NCI-H345 (cell line): ENCODE results near the gene OR51D1.

ENCODE experiments used
- DNase-seq: peaks from one replicate; lab custom pipeline; 2025; lab: John Stamatoyannopoulos, UW

OR51D1 gene

DNA sequence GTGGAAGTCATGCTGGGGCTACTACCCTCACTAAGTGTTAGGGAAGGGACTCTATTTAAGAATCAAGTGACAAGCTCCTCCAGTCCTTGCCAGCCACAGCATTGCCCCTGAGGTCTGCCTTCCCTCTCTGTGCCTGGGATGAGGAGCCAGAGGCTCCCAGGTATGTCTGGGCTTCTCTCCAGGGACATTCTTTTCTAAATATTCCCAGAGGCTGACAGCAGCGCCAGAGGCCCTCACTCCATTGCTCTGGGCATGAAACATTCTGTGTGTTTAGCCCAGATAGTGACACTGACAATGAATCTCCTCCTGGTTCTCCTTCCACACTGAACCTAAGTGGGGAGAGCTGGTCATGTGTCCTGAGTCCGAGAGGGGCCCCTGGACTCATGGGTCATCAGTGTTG lies 8.7 kb downstream of the OR51D1 start:
- DNase-seq: no peak

DNA sequence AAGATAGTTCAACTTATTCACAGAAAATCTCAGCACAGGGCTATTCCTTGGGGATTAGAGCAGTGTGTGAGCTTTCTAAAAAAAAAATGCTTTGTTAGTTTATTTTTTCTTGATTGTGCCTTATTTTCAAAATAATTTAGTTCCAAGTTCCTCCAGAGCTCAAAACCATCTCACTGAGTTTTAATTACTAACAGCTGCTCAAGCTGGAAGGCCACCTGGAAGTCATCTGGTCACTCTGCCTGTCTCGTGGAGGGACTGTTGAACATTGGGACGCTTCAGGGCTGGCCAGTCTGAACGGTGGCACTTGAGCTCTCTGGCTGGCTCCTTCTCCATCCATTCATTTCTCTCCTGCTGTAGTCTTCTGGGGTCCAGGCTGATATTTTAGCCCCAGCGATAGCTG lies 10.5 kb downstream of the OR51D1 start:
- no peak for DNase-seq

DNA sequence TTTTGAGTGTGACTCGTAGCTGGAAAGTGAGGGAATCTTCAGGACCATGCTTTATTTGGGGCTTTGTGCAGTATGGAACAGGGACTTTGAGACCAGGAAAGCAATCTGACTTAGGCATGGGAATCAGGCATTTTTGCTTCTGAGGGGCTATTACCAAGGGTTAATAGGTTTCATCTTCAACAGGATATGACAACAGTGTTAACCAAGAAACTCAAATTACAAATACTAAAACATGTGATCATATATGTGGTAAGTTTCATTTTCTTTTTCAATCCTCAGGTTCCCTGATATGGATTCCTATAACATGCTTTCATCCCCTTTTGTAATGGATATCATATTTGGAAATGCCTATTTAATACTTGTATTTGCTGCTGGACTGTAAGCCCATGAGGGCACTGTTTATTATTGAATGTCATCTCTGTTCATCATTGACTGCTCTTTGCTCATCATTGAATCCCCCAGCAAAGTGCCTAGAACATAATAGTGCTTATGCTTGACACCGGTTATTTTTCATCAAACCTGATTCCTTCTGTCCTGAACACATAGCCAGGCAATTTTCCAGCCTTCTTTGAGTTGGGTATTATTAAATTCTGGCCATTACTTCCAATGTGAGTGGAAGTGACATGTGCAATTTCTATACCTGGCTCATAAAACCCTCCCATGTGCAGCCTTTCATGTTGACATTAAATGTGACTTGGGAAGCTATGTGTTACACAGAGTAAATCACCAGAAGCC lies 17.5 kb downstream of the OR51D1 start:
- no peak for DNase-seq

DNA sequence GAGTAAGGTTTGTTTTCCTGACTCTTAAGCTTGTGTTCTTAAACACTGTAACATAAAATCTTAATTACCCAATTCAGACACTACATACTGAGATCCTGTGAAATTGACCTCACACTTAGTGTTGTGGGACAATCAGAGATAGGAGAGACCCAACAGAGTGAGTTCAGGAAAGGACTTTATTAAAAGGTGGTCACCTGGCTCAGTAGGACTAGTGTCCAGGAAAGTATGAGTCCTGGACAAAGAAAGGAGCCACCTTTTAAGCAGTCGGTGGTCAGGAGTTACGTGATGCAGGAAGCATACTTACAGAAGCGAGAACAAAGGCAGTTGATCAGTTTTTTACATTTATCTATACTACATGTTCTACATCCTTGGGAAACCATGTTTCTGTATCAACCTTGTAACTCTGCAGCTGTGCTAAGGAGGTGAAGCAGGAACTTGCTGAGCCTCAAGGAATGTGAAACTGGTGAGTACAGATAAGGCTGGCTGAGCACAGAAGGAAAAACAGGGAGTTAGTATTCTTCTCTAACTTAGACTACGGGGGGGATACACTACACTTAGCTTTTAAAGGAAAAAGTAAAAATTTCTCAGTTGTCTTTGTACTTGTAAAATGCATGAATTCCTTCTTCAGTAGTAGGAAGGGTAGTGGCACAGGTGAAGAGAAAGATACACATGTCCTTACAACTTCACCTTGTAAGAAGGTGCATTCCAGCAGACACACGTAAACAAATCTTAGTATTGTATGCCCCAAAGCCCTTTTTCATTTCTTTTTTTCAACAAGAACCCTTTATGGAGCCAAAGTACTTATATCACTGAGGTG lies 21.6 kb downstream of the OR51D1 start:
- DNase-seq: no peak

DNA sequence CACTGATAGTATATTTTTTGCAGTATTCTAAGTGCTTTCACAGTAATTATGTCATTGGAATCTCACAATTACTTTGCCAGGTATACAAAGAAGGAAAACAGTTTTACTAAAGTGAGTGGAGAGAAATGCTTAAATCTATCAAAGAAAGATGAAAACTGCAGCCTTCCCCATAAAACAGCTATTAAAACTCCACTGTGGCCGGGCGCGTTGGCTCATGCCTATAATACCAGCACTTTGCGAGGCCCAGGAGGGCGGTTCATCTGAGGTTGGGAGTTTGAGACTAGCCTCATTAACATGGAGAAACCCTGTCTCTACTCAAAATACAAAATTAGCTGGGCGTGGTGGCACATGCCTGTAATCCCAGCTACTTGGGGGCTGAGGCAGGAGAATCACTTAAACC lies 25.6 kb downstream of the OR51D1 start:
- no peak for DNase-seq

DNA sequence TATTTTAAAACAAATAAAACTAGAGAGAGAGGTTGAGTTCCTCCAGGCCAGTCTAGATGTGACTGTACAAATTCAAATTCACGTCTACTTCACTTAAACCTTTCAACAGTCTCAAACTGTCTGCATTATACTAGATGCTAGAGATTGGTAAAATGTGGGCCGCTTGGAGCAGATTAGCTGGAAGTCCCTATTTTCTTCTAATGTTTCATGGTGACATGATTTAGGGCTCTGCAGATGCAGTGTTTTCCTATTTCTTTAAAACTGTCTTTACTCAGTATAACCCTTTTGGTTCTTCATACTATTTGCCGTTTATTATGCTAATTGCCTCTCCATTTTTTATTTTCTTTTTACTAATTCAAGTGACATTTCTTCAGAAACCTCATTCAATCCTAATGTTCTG lies 26.9 kb downstream of the OR51D1 start:
- no peak for DNase-seq

DNA sequence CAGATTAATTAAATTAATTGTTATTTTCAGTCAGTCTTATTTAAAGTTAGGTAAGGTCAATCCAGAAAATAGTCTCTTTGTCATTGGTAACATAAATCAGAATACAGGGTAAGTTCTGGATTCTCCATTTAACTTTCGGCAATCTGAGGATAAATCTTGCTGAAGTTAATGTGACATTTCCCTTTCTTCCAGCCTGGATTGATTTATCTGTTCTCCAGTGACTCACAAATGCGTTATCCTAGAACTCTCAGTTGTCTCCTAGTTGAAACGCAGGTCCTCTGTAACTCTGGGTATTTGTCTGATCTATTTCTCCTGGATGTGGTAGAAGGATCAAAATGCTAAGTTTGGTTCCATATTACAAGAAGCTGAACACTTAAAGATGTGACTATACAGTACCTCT lies 27.5 kb downstream of the OR51D1 start:
- DNase-seq: no peak

DNA sequence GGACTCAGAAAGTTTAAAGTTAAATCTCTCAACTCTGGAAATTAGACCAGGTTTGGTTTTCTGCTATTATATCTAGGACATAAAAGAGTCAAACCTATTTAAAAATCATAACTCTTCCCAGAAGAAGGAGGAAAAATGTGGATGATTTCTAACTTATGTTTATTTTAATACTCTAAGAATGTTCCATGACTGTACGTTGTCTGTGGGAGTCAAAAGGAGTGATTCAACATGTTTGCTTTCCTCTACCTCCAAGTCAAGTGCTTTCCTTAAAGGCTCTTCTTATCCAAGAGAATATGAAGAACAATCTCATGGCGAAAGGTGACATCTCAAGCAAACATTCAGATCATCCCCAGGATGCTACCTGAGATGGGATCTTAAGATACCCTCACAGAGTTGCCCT lies 28.1 kb downstream of the OR51D1 start:
- DNase-seq: no peak

DNA sequence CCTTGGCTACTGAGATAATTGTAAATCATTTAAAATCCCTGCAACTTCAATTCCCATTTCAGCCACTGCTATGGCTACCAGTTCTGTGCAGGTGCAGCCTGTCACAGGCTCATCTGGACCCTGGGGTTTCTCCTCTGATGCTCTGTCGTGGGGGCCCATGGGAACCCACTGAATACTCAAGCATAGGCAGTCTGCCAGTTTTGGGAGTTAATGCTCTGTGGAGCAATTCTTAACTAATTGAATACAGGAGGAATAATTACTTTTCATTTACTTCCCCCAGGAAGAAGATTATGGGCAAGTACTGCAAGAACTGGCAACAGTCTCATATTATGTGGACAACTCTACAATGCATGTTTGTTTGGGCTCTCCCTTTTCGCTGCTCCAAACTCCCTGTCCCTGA lies 34.5 kb downstream of the OR51D1 start:
- DNase-seq: peak; percentile 44

DNA sequence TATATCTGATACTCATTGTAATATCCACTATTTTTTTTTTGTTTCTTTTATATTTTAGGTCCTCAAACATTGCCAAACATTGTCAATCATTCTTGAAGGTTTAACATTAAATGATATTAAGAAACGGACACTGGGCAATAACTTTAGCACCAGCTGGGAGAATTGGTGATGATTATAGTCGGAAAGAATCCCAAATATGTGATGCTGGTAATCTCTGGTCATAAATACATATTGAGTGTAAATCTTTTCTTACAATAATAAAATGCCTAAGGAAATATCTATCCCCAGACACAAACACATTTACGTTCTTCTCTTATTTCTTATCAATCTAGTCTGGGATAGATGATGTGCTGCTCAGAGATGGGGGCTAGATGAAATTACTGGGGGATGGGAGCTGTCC lies 35.2 kb downstream of the OR51D1 start:
- DNase-seq: no peak

DNA sequence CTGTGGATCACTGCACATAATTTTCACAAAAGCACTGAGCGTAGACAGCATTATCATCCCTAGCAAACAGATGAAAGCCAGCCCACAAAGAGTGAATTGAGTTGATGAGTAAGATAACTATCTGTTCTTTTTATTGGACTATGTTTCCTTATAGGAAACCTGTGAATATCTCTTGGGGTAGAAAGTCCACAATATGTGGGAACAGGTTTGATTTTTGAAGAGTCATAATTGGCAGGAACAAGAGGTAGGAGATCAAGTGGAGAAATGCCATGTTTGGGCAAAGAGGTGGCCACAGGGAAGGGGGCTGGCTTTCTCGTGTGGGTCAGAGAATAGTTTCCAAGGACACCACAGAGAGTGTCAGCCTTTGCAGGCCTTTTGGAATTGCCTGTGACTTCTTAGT lies 36.5 kb downstream of the OR51D1 start:
- no peak for DNase-seq

DNA sequence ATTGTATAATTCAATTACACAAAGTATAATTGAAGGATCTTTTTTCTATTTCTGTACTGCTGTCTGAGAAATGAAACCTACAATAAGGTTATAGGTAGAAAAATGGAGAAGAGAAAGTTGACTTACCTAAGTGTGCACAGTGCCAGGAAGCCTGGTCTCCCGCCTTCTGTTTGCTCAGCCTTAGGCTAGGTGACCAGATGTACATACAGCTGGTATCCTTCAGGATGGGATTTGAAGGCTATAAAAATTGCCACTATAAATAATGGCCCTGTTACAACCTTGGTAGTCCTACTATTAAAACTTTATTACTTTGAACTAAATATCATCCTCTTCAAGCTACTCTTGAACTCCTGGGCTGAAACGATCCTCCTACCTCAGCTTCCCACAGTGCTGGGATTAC lies 40.7 kb downstream of the OR51D1 start:
- DNase-seq: no peak

DNA sequence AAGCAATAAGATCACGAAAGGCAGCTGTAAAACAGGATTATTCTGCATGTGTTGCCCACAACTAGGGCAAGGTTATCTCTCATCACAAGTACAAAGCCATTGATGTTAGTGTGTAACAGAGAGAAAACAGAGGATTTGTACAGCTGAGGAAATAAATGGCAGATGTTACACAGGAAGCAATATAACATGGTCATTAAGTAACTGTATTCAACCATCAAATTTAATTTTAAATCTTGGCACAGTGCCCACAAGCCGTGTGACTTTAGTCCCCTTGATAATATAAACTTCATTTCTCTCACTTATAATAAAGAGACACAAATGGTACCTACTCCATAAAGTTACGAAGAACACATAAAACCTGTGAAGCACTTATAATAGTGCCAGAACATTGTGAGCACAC lies 43.1 kb downstream of the OR51D1 start:
- peak; percentile 66 for DNase-seq

DNA sequence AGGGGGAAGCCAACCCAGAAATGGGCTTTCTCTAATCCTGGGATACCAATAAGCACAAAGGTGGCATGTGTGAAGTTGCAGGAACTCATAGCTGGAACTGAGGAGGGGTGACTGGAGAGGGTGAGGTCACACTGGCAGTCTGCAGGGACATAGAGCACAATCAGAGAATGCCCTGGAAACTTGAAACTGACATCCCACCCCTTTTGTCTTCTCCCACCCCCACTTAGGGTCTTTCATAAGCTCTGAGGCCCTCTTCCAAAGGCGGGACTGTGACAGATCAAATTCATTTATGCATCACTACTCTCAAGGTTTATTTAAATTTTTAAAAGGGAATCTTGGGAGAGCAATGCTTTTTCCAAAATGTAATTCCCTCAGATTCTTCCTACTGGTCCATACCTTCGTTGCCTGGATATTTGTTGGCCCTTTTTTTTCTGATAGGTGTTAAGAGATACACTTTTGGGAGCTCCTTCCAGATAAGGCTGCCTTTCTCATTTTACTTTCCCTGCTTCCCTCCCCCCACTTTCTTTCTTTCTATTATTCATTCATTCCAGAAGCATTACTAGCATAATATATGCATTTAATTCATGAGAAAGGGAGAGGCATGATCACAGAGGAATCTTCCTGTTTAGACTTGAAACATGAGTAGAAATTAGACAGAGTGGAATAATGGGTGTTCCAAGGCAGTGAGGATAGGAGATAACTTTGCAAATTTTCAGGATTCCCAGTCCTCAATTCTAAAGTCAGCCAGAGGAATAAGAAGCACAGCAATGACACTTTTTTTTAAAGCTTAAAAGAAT lies 45.5 kb downstream of the OR51D1 start:
- no peak for DNase-seq

DNA sequence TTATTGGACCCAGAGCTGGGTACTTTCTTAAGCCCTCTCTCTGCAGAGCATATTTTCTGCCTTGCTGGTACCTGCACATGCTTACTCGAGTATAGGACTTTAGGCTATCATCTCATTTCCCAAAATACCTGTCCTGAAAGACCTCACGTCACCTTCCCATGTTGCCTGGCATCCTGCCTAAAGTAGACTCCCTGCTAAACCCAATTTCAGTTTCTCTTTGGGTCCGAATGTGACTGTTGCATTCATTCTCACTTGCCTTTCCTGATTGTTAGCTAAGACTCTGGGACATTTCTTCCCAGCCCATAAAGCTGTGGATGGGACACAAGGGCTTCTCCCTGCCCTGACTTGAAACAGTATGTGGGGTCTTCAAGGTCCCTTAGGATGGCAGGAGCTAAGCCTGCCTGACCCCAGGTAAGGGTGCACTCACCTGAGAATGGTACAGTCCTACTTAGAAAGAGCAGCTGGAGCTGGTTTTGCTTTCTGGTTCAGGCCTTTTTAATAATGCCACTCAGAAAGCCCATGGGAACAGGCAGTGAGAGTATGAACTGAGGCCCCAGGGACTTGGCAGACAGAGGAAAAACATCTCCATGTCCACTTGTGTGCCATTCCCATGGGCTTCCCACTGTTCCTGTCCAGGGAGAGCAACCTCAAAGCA lies 47.5 kb downstream of the OR51D1 start:
- DNase-seq: peak; percentile 55
